Left ventricle myocardium inferior (tissue), 1 donor: Measurements from ENCODE around the gene NPTXR. TPM values are rescaled to one million over a fixed set of nuclear protein-coding genes. Genes with fewer than 3 reads are reported as not detected.

Experiments
- DNase-seq: peaks from one replicate; pipeline ENCODE4 v3.0.0-alpha.2; 2020
- H3K27ac ChIP-seq: fragments of 200-600 bp; replicated peaks from 2 replicates; pipeline ENCODE4 v1.8.0; 2021
- H3K27me3 ChIP-seq: fragments of 200-600 bp; 2 replicates; pipeline ENCODE4 v1.8.0; 2021; ENCODE audit warnings: low read depth
- H3K36me3 ChIP-seq: fragments of 200-600 bp; 2 replicates; pipeline ENCODE4 v1.8.0; 2021
- H3K4me1 ChIP-seq: fragments of 200-600 bp; 2 replicates; pipeline ENCODE4 v1.8.0; 2021
- H3K4me3 ChIP-seq: fragments of 200-600 bp; 2 replicates; pipeline ENCODE4 v1.8.0; 2021; ENCODE audit warnings: mild to moderate bottlenecking, moderate library complexity
- H3K9me3 ChIP-seq: fragments of 200-600 bp; replicated peaks from 2 replicates; pipeline ENCODE4 v1.8.0; 2021
- intact Hi-C: fragments of 100-400 bp; cut with micrococcal nuclease; formaldehyde crosslinking; loops from one replicate; pipeline ENCODE4 v1.11.0; 2022
- total RNA-seq: library from RNA; stranded (reverse); fragmentation: NEBNext Ultra II Directional; extraction: Animal tissue kit (Norgen Biotek cat#: 25700); gene quantifications from one replicate; pipeline ENCODE4 v1.2.1, GENCODE V29; 2021
- TF ChIP-seq, protein P1 (sequence below): fragments of 200-600 bp; IDR thresholded peaks from 2 replicates; pipeline ENCODE4 v1.8.0; 2021; ENCODE audit warnings: antibody characterized with exemption, mild to moderate bottlenecking, borderline replicate concordance
- donor health status: DM: no; HTN: yes; CAD: no; lungs with severe emphysema.

The NPTXR gene
- total RNA-seq, 1 donor from 2014 or later, result 23.3 TPM

DNA sequence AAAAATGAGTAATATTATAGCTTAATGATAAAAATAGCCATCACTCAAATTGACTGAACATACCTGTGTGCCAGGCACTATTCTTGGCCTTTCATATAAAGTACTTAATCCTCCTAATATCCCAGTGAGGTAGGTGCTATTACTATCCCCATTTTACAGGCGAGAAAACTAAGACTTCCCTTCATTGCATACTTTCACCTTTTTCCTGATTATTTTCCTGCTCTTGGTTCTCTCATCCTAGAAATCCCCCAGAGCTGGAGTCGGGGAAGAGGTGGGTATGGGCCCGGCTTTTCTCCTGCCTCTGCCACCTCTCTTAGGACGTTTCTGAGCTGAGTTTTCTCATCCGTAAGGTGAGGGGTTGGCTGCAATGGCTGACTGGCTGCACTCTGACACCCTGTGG, 2.2 kb downstream of the NPTXR start:
- no peak for DNase-seq
- Histone ChIP-seq H3K4me1 (peaks cover 24% of the 10 kb centered on the region), H3K9me3 (no peaks in the 10 kb centered on the region), H3K36me3 (no peaks in the 10 kb centered on the region), H3K27me3 (peaks cover 44% of the 10 kb centered on the region), H3K4me3 (no peak overlapping the region), H3K27ac (no peak overlapping the region)
- TF ChIP-seq, protein P1, sequence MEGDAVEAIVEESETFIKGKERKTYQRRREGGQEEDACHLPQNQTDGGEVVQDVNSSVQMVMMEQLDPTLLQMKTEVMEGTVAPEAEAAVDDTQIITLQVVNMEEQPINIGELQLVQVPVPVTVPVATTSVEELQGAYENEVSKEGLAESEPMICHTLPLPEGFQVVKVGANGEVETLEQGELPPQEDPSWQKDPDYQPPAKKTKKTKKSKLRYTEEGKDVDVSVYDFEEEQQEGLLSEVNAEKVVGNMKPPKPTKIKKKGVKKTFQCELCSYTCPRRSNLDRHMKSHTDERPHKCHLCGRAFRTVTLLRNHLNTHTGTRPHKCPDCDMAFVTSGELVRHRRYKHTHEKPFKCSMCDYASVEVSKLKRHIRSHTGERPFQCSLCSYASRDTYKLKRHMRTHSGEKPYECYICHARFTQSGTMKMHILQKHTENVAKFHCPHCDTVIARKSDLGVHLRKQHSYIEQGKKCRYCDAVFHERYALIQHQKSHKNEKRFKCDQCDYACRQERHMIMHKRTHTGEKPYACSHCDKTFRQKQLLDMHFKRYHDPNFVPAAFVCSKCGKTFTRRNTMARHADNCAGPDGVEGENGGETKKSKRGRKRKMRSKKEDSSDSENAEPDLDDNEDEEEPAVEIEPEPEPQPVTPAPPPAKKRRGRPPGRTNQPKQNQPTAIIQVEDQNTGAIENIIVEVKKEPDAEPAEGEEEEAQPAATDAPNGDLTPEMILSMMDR, result no peak
- intact Hi-C loops, result no loop called here

DNA sequence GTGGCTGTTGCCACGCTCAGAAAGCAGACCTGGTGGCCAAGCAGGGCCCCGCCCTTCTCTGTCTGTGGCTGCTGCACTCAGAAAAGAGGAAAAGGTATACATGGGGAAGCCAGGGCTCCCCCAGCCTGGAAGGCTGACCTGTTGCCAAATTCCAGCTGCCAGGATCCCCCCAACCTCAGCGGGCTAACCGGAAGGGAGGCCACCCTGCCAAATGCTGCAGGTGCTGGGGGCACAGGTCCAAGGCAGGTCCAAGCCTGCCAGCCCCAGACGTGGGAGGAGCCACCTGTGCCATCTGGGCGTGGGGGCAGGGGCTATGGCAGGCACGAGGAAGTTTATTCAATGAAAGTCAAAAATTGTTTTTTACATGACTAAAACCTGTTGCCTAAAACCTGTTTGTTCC, 2.6 kb downstream of the NPTXR start:
- DNase-seq, result no peak
- H3K27ac ChIP-seq, result no peak overlapping the region
- intact Hi-C loops, result no loop called here
- H3K4me3 ChIP-seq, result no peak overlapping the region
- H3K9me3 ChIP-seq, result no peaks in the 10 kb centered on the region
- TF ChIP-seq, protein P1, result no peak
- peaks cover 44% of the 10 kb centered on the region for H3K27me3 ChIP-seq
- no peaks in the 10 kb centered on the region for H3K36me3 ChIP-seq
- peaks cover 24% of the 10 kb centered on the region for H3K4me1 ChIP-seq

DNA sequence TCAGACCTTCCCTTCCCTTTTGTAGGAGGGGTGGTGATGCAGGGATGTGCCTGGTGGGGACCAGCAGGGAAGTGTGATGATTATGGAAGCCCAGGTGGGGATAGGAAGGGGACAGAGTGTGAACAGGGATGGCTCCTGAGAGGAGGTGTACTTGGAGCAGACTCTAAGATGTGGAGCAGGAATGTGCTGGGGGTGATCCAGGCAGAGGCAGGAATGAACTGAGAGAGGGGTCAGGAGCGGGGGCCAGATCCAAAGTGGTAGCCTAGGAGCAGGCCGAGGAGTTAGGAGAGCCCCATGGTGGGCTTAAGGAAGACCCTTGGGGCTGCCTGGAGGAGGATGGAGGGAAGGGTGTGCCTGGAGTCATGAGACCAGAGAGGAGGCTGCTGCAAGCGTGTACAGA, 3.7 kb downstream of the NPTXR start:
- Histone ChIP-seq H3K27ac (no peak overlapping the region), H3K4me1 (peaks cover 24% of the 10 kb centered on the region), H3K9me3 (no peaks in the 10 kb centered on the region), H3K27me3 (peaks cover 44% of the 10 kb centered on the region), H3K4me3 (no peak overlapping the region), H3K36me3 (no peaks in the 10 kb centered on the region)
- intact Hi-C loops, result no loop called here
- no peak for DNase-seq
- TF ChIP-seq, protein P1, result no peak

DNA sequence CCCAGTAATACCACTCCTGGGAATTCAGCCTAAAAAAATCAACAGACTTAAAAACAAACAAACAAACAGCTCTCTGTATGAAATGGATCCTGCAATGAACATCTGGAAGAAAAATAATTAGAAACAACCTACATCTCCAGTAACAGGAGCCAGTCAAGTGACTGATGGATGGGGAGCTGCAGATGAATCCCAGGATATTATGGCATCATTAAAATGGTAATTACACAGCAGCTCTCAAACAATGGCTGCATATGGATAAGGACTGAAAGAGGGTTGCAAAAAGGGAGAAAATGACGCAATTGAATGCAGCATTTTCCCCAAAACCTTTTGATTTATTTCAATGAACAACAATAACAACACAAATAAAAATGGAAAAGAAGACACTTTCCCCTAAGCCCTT, 4.1 kb downstream of the NPTXR start:
- intact Hi-C loops, result no loop called here
- Histone ChIP-seq H3K9me3 (no peaks in the 10 kb centered on the region), H3K27me3 (peaks cover 44% of the 10 kb centered on the region), H3K27ac (no peak overlapping the region), H3K4me1 (peaks cover 24% of the 10 kb centered on the region), H3K4me3 (no peak overlapping the region), H3K36me3 (no peaks in the 10 kb centered on the region)
- TF ChIP-seq, protein P1, result no peak
- no peak for DNase-seq

DNA sequence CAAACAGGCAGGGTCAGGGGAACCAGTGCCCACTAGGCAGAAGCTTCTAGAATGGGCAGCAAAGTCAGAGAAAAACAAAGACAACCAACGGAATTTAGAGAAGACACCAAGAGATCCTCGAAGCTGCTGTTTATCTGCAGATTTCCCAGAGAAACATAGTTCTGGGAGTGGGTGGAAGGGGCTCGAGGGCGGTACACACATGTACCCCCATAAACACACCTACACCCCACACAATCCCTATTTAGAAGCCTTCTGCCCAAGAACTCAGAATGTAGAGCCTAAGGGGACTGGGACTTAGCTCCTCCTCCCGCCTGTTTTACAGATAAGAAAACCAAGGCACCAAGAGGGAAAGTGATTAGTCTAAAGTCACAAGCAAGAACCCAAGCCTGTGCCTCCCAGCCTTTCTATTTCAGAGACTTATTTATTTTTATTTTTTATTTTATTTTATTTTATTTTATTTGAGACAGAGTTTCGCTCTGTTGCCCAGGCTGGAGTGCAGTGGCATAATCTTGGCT, 6.4 kb downstream of the NPTXR start:
- intact Hi-C loops, result no loop called here
- no peak for DNase-seq
- Histone ChIP-seq H3K4me1 (peaks cover 12% of the 10 kb centered on the region), H3K4me3 (no peak overlapping the region), H3K36me3 (no peaks in the 10 kb centered on the region), H3K9me3 (no peaks in the 10 kb centered on the region), H3K27ac (no peak overlapping the region), H3K27me3 (peaks cover 30% of the 10 kb centered on the region)
- TF ChIP-seq, protein P1, result no peak
